IMR-90 (cell line): Measurements from ENCODE around the gene UPK3B. TPM values are rescaled to one million over a fixed set of nuclear protein-coding genes. Genes with fewer than 3 reads are reported as not detected.
"Not testable (repeated sequence)": the region's sequence is repeated elsewhere in the genome, so short reads cannot be mapped to it uniquely, and the experiment has no call there.

Source experiments
- ATAC-seq: fragments of 200-7000 bp; cut with Tn5 transposase; 2 replicates; pipeline ENCODE4 v1.9.1; 2020; ENCODE audit warnings: low read depth, mild to moderate bottlenecking, moderate library complexity
- BruUV-seq: library from RNA; stranded (reverse); fragments of 400-500 nt; replicated peaks from 2 replicates; lab custom pipeline; 2021; lab: Mats Ljungman, UMichigan
- CTCF ChIA-PET: fragments of 300-600 bp; formaldehyde crosslinking; extraction: SDS; loops from one replicate; lab custom pipeline; 2021; ENCODE audit warnings: antibody characterized with exemption; lab: Yijun Ruan, JAX
- POLR2A ChIA-PET: fragments of 300-600 bp; sonication (Branson Sonifier 250); formaldehyde crosslinking; loops from one replicate; lab custom pipeline; 2022; ENCODE audit warnings: antibody characterized with exemption; ENCODE audit not compliant: unreplicated experiment; lab: Charles Lee
- DNase-seq: peaks from one replicate; pipeline ENCODE4 v3.0.0; 2013
- H2AFZ ChIP-seq: replicated peaks from 2 replicates; pipeline ENCODE3; 2013; ENCODE audit warnings: low read length, mild to moderate bottlenecking; ENCODE audit not compliant: poor library complexity
- H2AK5ac ChIP-seq: 2 replicates; pipeline ENCODE4 v1.6.1; 2013; ENCODE audit warnings: low read depth, low read length, inconsistent platforms
- H2AK9ac ChIP-seq: replicated peaks from 2 replicates; pipeline ENCODE3; 2013; ENCODE audit warnings: mild to moderate bottlenecking, low read depth, low read length, moderate library complexity; ENCODE audit not compliant: poor library complexity
- H2BK120ac ChIP-seq: 2 replicates; pipeline ENCODE4 v1.6.1; 2013; ENCODE audit warnings: low read depth, low read length, inconsistent platforms
- H2BK15ac ChIP-seq: 3 replicates; pipeline ENCODE4 v1.6.1; 2013; ENCODE audit warnings: low read depth, low read length, inconsistent platforms
- H2BK20ac ChIP-seq: 2 replicates; pipeline ENCODE4 v1.6.1; 2013; ENCODE audit warnings: low read depth, mild to moderate bottlenecking, inconsistent platforms, low read length, moderate library complexity
- H2BK5ac ChIP-seq: 2 replicates; pipeline ENCODE4 v1.6.1; 2013; ENCODE audit warnings: mild to moderate bottlenecking, low read depth, low read length, inconsistent platforms; ENCODE audit not compliant: poor library complexity, severe bottlenecking
- H3K14ac ChIP-seq: replicated peaks from 2 replicates; pipeline ENCODE4 v1.6.1; 2013; ENCODE audit warnings: low read depth, low read length, inconsistent platforms
- H3K18ac ChIP-seq: 2 replicates; pipeline ENCODE4 v1.6.1; 2013; ENCODE audit warnings: low read depth, low read length, control low read depth
- H3K23ac ChIP-seq: 2 replicates; pipeline ENCODE4 v1.6.1; 2013; ENCODE audit warnings: low read depth, low read length, inconsistent platforms
- H3K27ac ChIP-seq: 2 replicates; pipeline ENCODE4 v1.5.1; 2013; ENCODE audit warnings: mild to moderate bottlenecking, control low read depth, low read length; ENCODE audit not compliant: insufficient read depth
- H3K27me3 ChIP-seq: 2 replicates; pipeline ENCODE4 v1.6.1; 2013; ENCODE audit warnings: low read length; ENCODE audit not compliant: control insufficient read depth, insufficient read depth
- H3K36me3 ChIP-seq: 2 replicates; pipeline ENCODE4 v1.6.1; 2013; ENCODE audit warnings: low read length, mixed read lengths; ENCODE audit not compliant: control insufficient read depth, insufficient read depth
- H3K4ac ChIP-seq: 2 replicates; pipeline ENCODE4 v1.6.1; 2013; ENCODE audit warnings: low read depth, low read length, inconsistent platforms
- H3K4me1 ChIP-seq: 2 replicates; pipeline ENCODE4 v1.6.1; 2013; ENCODE audit warnings: low read length, mixed read lengths; ENCODE audit not compliant: control insufficient read depth, insufficient read depth
- H3K4me2 ChIP-seq: 2 replicates; pipeline ENCODE4 v1.6.1; 2013; ENCODE audit warnings: low read depth, mild to moderate bottlenecking, control low read depth, low read length, moderate library complexity
- H3K4me3 ChIP-seq: 2 replicates; pipeline ENCODE4 v1.5.1; 2013; ENCODE audit warnings: low read depth, mild to moderate bottlenecking, control low read depth, low read length, moderate library complexity; ENCODE audit not compliant: insufficient read depth
- H3K56ac ChIP-seq: 2 replicates; pipeline ENCODE4 v1.6.1; 2013; ENCODE audit warnings: low read length, inconsistent platforms; ENCODE audit not compliant: insufficient read depth; ENCODE audit errors: extremely low read depth
- H3K79me1 ChIP-seq, 2 experiments: 2 replicates each; pipeline ENCODE4 v1.6.1; 2013; ENCODE audit warnings: low read length in 2 of 2, inconsistent platforms in 1 of 2, low read depth in 1 of 2
- H3K9ac ChIP-seq: 2 replicates; pipeline ENCODE4 v1.6.1; 2013; ENCODE audit warnings: low read depth, low read length, control low read depth
- H3K9me1 ChIP-seq: 2 replicates; pipeline ENCODE4 v1.6.1; 2013; ENCODE audit warnings: low read length, inconsistent platforms; ENCODE audit not compliant: insufficient read depth
- H3K9me3 ChIP-seq: 2 replicates; pipeline ENCODE4 v1.6.1; 2013; ENCODE audit warnings: low read length; ENCODE audit not compliant: control insufficient read depth, insufficient read depth
- H4K20me1 ChIP-seq: 2 replicates; pipeline ENCODE4 v1.6.1; 2013; ENCODE audit warnings: low read length, inconsistent platforms; ENCODE audit not compliant: insufficient read depth
- H4K5ac ChIP-seq: 2 replicates; pipeline ENCODE4 v1.6.1; 2013; ENCODE audit warnings: mild to moderate bottlenecking, low read depth, low read length, control low read depth
- H4K8ac ChIP-seq, 2 experiments: 2 replicates each; pipeline ENCODE4 v1.6.1; 2013; ENCODE audit warnings: low read depth in 2 of 2, low read length in 2 of 2, control low read depth in 1 of 2, inconsistent platforms in 1 of 2
- H4K91ac ChIP-seq: 2 replicates; pipeline ENCODE4 v1.6.1; 2013; ENCODE audit warnings: low read depth, low read length, inconsistent platforms; ENCODE audit not compliant: insufficient read depth
- WGBS, 2 experiments: methylation state at CpG; one replicate each; pipeline versions ENCODE4 v1.1.5 to v1.1.7; 2013; ENCODE audit warnings: missing lambda C conversion rate in 2 of 2; ENCODE audit not compliant: insufficient read length in 1 of 2; ENCODE audit errors: extremely low coverage in 2 of 2; 5-methylcytosine and 5-hydroxymethylcytosine counted together
- dilution Hi-C: fragments of 300-500 bp; cut with HindIII; formaldehyde crosslinking; loops from one replicate; pipeline ENCODE4 v1.14.3; 2018; ENCODE audit warnings: low sequenced_read_pairs; ENCODE audit not compliant: unreplicated experiment
- in situ Hi-C: fragments of 300-500 bp; cut with MboI; formaldehyde crosslinking; loops from 3 replicates; pipeline ENCODE4 v1.14.3; 2019; ENCODE audit warnings: low sequenced_read_pairs, inconsistent platforms, mixed read lengths
- intact Hi-C: fragments of 100-400 bp; cut with micrococcal nuclease; formaldehyde crosslinking; loops from 2 replicates; pipeline ENCODE4 v1.10.0; 2022
- polyA plus RNA-seq, 3 experiments: library from polyadenylated mRNA; depleted of rRNA; stranded (reverse); fragments of >200 nt; gene quantifications; 2 replicates each; pipeline ENCODE4 v1.2.3, GENCODE V29; 2012; ENCODE audit warnings: low replicate concordance in 1 of 3
- total RNA-seq: library from RNA; depleted of rRNA; stranded (reverse); fragments of >200 nt; gene quantifications from 2 replicates; pipeline ENCODE4 v1.2.3, GENCODE V29; 2012

The UPK3B gene
- total and polyA plus RNA-seq, 2 of the 4 experiments (the other 2 are of a cell fraction) = 0.26 TPM; not detected in 1

GRCh38 chr7:76531643-76532042 is 21.3 kb downstream of the UPK3B start:
- H2AK5ac ChIP-seq, H4K20me1 ChIP-seq, H3K14ac ChIP-seq, H3K23ac ChIP-seq, H4K91ac ChIP-seq, H3K9me1 ChIP-seq, H3K4me2 ChIP-seq, H3K9me3 ChIP-seq, H3K4me3 ChIP-seq, H4K5ac ChIP-seq, ATAC-seq, H3K27ac ChIP-seq, H2BK120ac ChIP-seq, H4K8ac ChIP-seq, H3K79me1 ChIP-seq, H3K4me1 ChIP-seq, in situ Hi-C loops, H3K36me3 ChIP-seq, intact Hi-C loops, H3K4ac ChIP-seq, DNase-seq, H2BK20ac ChIP-seq, H3K9ac ChIP-seq, H2BK15ac ChIP-seq, dilution Hi-C loops, H3K18ac ChIP-seq, H3K56ac ChIP-seq, H2AK9ac ChIP-seq, H2AFZ ChIP-seq, H3K27me3 ChIP-seq, H2BK5ac ChIP-seq, POLR2A ChIA-PET, BruUV-seq, CTCF ChIA-PET: not testable (repeated sequence)
- no CpG with 5 or more reads among the region's 2 CpGs for WGBS, 2 experiments

- H3K56ac ChIP-seq, H3K18ac ChIP-seq, H3K4ac ChIP-seq, CTCF ChIA-PET, ATAC-seq, POLR2A ChIA-PET, H2BK15ac ChIP-seq, H3K9ac ChIP-seq, H3K4me1 ChIP-seq, H2AK5ac ChIP-seq, H2AFZ ChIP-seq, in situ Hi-C loops, H3K4me2 ChIP-seq, intact Hi-C loops, H3K9me3 ChIP-seq, H2BK20ac ChIP-seq, H3K27me3 ChIP-seq, H4K91ac ChIP-seq, BruUV-seq, H4K5ac ChIP-seq, H2BK5ac ChIP-seq, H3K4me3 ChIP-seq, H3K23ac ChIP-seq, H2AK9ac ChIP-seq, H4K20me1 ChIP-seq, H3K9me1 ChIP-seq, H2BK120ac ChIP-seq, dilution Hi-C loops, H3K27ac ChIP-seq, H3K36me3 ChIP-seq, DNase-seq, H3K79me1 ChIP-seq, H3K14ac ChIP-seq, H4K8ac ChIP-seq: not testable (repeated sequence)
- WGBS, 2 experiments = no CpG with 5 or more reads among the region's 8 CpGs
These were observed 32.8 kb downstream of the UPK3B start, which contains the start of gene SPDYE16 for GRCh38 chr7:76543197-76543596. TSS of gene SPDYE16 (minus strand) at chr7:76543297. CDS start at chr7:76541459, 1,838 bp downstream.
